Heart right ventricle (tissue), 16 donors: ENCODE results near the gene RALGPS1. TPM values are rescaled to one million over a fixed set of nuclear protein-coding genes. Genes with fewer than 3 reads are reported as not detected.

Source experiments
- ATAC-seq, 8 donors: fragments of 200-7000 bp; cut with Tn5 transposase; one replicate each; pipeline ENCODE4 v1.9.1; 2020; ENCODE audit warnings: mild to moderate bottlenecking in 8 of 8, moderate library complexity in 8 of 8, moderate number of reproducible peaks in 1 of 8
- DNase-seq, 2 donors: peaks; one replicate each; pipeline ENCODE4 v3.0.0-alpha.2; 2020
- H3K27ac ChIP-seq, 10 donors: fragments of 200-600 bp; sonication (generic) in 2 of 10; one replicate each; pipeline versions ENCODE4 v1.5.0 to v1.8.0; 2020 to 2022; ENCODE audit warnings: mild to moderate bottlenecking in 3 of 10
- H3K27me3 ChIP-seq, 7 donors: fragments of 200-600 bp; one replicate each; pipeline ENCODE4 v1.8.0; 2021 to 2022; ENCODE audit warnings: mild to moderate bottlenecking in 2 of 7
- H3K36me3 ChIP-seq, 9 donors: fragments of 200-600 bp; sonication (generic) in 1 of 9; one replicate each; pipeline versions ENCODE4 v1.5.0 to v1.8.0; 2020 to 2022; ENCODE audit warnings: mild to moderate bottlenecking in 2 of 9
- H3K4me1 ChIP-seq, 9 donors: fragments of 200-600 bp; sonication (generic) in 1 of 9; one replicate each; pipeline versions ENCODE4 v1.5.0 to v1.8.0; 2020 to 2022; ENCODE audit warnings: mild to moderate bottlenecking in 4 of 9
- H3K4me3 ChIP-seq, 10 donors: fragments of 200-600 bp; sonication (generic) in 2 of 10; one replicate each; pipeline versions ENCODE4 v1.5.0 to v1.8.0; 2020 to 2022; ENCODE audit warnings: mild to moderate bottlenecking in 7 of 10, moderate library complexity in 2 of 10
- H3K9me3 ChIP-seq, 11 donors: fragments of 200-600 bp in 10 of 11; sonication (generic) in 2 of 11; one replicate each; pipeline versions ENCODE4 v1.5.0 to v1.8.0; 2013 to 2022; ENCODE audit warnings: mild to moderate bottlenecking in 2 of 11, control low read depth in 1 of 11, moderate library complexity in 1 of 11
- CTCF ChIP-seq, 9 donors: fragments of 200-600 bp; sonication (generic) in 2 of 9; IDR thresholded peaks; one replicate each; pipeline versions ENCODE4 v1.5.0 to v1.8.0; 2021 to 2022; ENCODE audit warnings: antibody characterized with exemption in 9 of 9, mild to moderate bottlenecking in 5 of 9, moderate library complexity in 1 of 9
- whole genome bisulfite sequencing, 2 donors: extraction: QIAGEN DNeasy Blood & Tissue Kit; methylation state at CpG; one replicate each; pipeline ENCODE4 v1.1.7; 2013; ENCODE audit warnings: inconsistent platforms in 1 of 2; 5-methylcytosine and 5-hydroxymethylcytosine counted together
- intact Hi-C, 10 donors: fragments of 100-400 bp; cut with DNase I; formaldehyde crosslinking; loops; one replicate each; pipeline versions ENCODE4 v1.11.1 to v1.14.2; 2022
- polyA plus RNA-seq, 2 donors: library from polyadenylated mRNA; stranded (reverse); fragments of 200-250 nt; gene quantifications; one replicate each; pipeline ENCODE4 v1.2.3, GENCODE V29; 2013
- total RNA-seq, 10 donors: library from RNA; stranded (reverse); fragmentation: NEBNext Ultra II Directional in 3 of 10; extraction: Animal tissue kit (Norgen Biotek cat#: 25700) in 3 of 10; gene quantifications; one replicate each; pipeline versions ENCODE4 v1.2.1 to v1.2.4, GENCODE V29; 2021 to 2023
- donor health status: Arrhythmogenic right ventricular cardiomyopathy.
- donor health status: ischemic (EF 13 %, LVEDD 7.1; RV severe dilation, severe dysfunction).
- donor health status: healthy with polysubstance abuse.
- donor health status: DM: no; HTN: yes; CAD: no.
- donor health status: DM: no; HTN: no; CAD: no.
- donor health status: ischemic (EF 25% LVEDD 6.9; RV normal size, moderate dysfunction).
- donor health status: ischemic (EF 25% LVEDD 5.7; RV mildly dilated, moderate dysfunction).
- donor health status: healthy.
- donor health status: DM: yes; HTN: yes; CAD: no.
- donor health status: Ischemic cardiomyopathy.
- donor health status: ischemic (EF 35%, LVEDD 5.7; RV mildly dilated, moderate dysfunction).
- donor health status: nonischemic (EF 11% LVEDD 7.7; RV severe dilation, severe dysfunction).
- donor health status: DM: yes; HTN: yes; CAD: no.
- donor health status: PGD.
- donor health status: ischemic (EF 29% LVEDD 5.4; RV normal size, mild dysfunction).
- donor health status: nonischemic (EF 23%, LVEDD 6.1; RV moderate dilation, normal function).

RALGPS1 gene
- total and polyA plus RNA-seq, 12 donors: 4.2 to 25.0 (median 16.8) TPM

GRCh38 chr9:126879288-126879687 is 35.3 kb upstream of the RALGPS1 start:
- ATAC-seq: peak in 1 of 8 donors; percentile 27
- no peak for TF ChIP-seq CTCF (IDR thresholded peaks at IDR 0.05)
- Histone ChIP-seq H3K4me1 (peaks cover 0 to 25% (median 11%) of the 10 kb centered on the region in 9 donors), H3K4me3 (no peak overlapping the region), H3K27ac (no peak overlapping the region), H3K36me3 (peaks cover 0 to 69% (median 11%) of the 10 kb centered on the region in 9 donors), H3K27me3 (no peaks in the 10 kb centered on the region), H3K9me3 (no peaks in the 10 kb centered on the region)
- intact Hi-C loops: no loop called here
- 82 to 85% methylated on average over 9 of the region's 9 CpGs for WGBS, 2 donors
- no peak for DNase-seq

GRCh38 chr9:126880226-126880946 is 34.2 kb upstream of the RALGPS1 start:
- intact Hi-C loops: no loop called here
- peak in 2 of 8 donors; percentile 13 to 45 for ATAC-seq

GRCh38 chr9:126880947-126881332 is 33.6 kb upstream of the RALGPS1 start:
- Histone ChIP-seq H3K4me3 (no peak overlapping the region), H3K27ac (no peak overlapping the region), H3K36me3 (peaks cover 0 to 71% (median 11%) of the 10 kb centered on the region in 9 donors), H3K9me3 (no peaks in the 10 kb centered on the region), H3K27me3 (no peaks in the 10 kb centered on the region), H3K4me1 (peaks cover 0 to 25% (median 16%) of the 10 kb centered on the region in 9 donors)
- DNase-seq (peak in 1 of 2 donors; percentile 16), ATAC-seq (peak in 7 of 8 donors; percentile 47 to 83 (median 59))
- intact Hi-C loops: no loop called here
- no peak for TF ChIP-seq CTCF (IDR thresholded peaks at IDR 0.05)
- WGBS, 2 donors: 51 to 67% methylated on average over 6 of the region's 6 CpGs

More at GRCh38 chr9:126880226-126880946, 34.2 kb upstream of the RALGPS1 start:
- Histone ChIP-seq H3K4me3 (no peak overlapping the region), H3K27me3 (no peaks in the 10 kb centered on the region), H3K27ac (no peak overlapping the region), H3K4me1 (peaks cover 0 to 26% (median 12%) of the 10 kb centered on the region in 9 donors), H3K9me3 (no peaks in the 10 kb centered on the region), H3K36me3 (peaks cover 0 to 69% (median 11%) of the 10 kb centered on the region in 9 donors)
- TF ChIP-seq CTCF (IDR thresholded peaks at IDR 0.05): no peak
- 97 to 98% methylated on average over 23 of the region's 23 CpGs for WGBS, 2 donors
- no peak for DNase-seq

GRCh38 chr9:126882746-126883145 is 31.8 kb upstream of the RALGPS1 start:
- 94 to 95% methylated on average over 11 of the region's 11 CpGs for WGBS, 2 donors
- Histone ChIP-seq H3K9me3 (no peaks in the 10 kb centered on the region), H3K27ac (no peak overlapping the region), H3K4me1 (peaks cover 0 to 26% (median 16%) of the 10 kb centered on the region in 9 donors), H3K27me3 (no peaks in the 10 kb centered on the region), H3K36me3 (peaks cover 0 to 70% (median 11%) of the 10 kb centered on the region in 9 donors), H3K4me3 (no peak overlapping the region)
- intact Hi-C loops: no loop called here
- no peak for DNase-seq
- ATAC-seq: no peak
- no peak for TF ChIP-seq CTCF (IDR thresholded peaks at IDR 0.05)
